ENCODE results near the gene SMYD3. TPM values are rescaled to one million over a fixed set of nuclear protein-coding genes. Genes with fewer than 3 reads are reported as not detected.

SMYD3 gene
- total RNA-seq: 23.9 and 24.4 TPM in 2 replicates

GRCh38 chr1:246506674-246507481 lies at the start of gene SMYD3:
Gene SMYD3 (minus strand): TSS chr1:246507279.
- Mint-ChIP-seq H3K9me3 (no peaks in the 10 kb centered on the region), H3K27ac (peak within 1 kb of the TSS; percentile 88), H3K4me1 (peaks cover 23% of the 10 kb centered on the region), H3K4me3 (peak within 1 kb of the TSS; percentile 93), H3K36me3 (ENCODE audit: low read depth) (peaks cover 8% of the 10 kb centered on the region), H3K27me3 (no peaks in the 10 kb centered on the region)
- DNase-seq: peak; percentile 93
- intact Hi-C loops (cut with micrococcal nuclease): loop anchor here (1.0 to 10.0 kb wide), 3 partner anchors 10 to 1532 kb away; partner anchors contain the start of genes CNST and TFB2M

DNA sequence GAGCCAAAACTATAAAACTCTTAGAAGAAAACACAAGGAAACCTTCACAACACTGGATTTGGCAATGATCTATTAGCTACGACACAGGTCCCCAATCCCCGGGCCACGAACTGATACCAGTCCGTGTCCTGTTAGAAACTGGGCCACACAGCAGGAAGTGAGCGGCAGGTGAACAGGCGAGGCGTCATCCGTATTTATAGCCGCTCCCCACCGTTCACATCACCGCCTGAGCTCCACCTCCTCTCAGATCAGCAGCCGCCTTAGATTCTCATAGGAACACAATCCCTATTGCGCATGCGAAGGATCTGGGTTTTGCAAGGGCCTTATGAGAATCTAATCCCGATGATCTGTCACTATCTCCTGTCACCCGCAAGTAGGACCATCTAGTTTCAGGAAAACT lies 47.1 kb upstream of the SMYD3 start:
- no peaks in the 10 kb centered on the region for H3K9me3 Mint-ChIP-seq
- no peak for DNase-seq
- intact Hi-C loops (cut with micrococcal nuclease): no loop called here
- no peak overlapping the region for H3K27ac Mint-ChIP-seq
- H3K27me3 Mint-ChIP-seq: no peaks in the 10 kb centered on the region
- no peak overlapping the region for H3K4me3 Mint-ChIP-seq
- peaks cover 4% of the 10 kb centered on the region for H3K4me1 Mint-ChIP-seq
- H3K36me3 Mint-ChIP-seq (ENCODE audit: low read depth): peaks cover 52% of the 10 kb centered on the region

- DNase-seq: no peak
- intact Hi-C loops (cut with micrococcal nuclease): no loop called here
- Mint-ChIP-seq H3K9me3 (no peaks in the 10 kb centered on the region), H3K4me1 (peaks cover 2% of the 10 kb centered on the region), H3K27ac (no peak overlapping the region), H3K4me3 (no peak overlapping the region), H3K36me3 (ENCODE audit: low read depth) (peaks cover 51% of the 10 kb centered on the region), H3K27me3 (no peaks in the 10 kb centered on the region)
These were observed 45.0 kb upstream of the SMYD3 start for GRCh38 chr1:246552110-246552509.

- H3K4me1 Mint-ChIP-seq: peaks cover 2% of the 10 kb centered on the region
- DNase-seq: no peak
These were observed 43.3 kb upstream of the SMYD3 start for GRCh38 chr1:246550402-246550801.

DNA sequence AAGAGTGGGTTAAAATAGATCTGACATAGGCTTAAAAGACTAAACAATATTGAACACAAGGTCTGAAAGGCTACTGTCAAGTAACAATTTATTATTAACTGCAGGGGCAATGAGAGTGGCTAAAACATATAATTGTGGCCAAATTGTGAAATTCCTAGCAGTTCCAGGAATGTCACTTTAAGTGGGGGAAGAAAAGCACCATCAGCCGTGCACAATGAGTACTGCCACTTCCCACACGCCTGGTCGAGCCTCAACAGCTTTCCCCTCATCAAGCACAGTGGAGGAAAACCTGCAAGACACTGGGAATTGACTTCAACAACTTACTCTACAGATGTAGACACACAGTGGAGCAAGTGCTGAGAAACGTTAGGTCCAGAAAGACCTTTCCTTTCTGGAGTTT lies 42.6 kb upstream of the SMYD3 start:
- no peaks in the 10 kb centered on the region for H3K9me3 Mint-ChIP-seq
- no peak for DNase-seq
- no peak overlapping the region for H3K27ac Mint-ChIP-seq
- H3K27me3 Mint-ChIP-seq: no peaks in the 10 kb centered on the region
- intact Hi-C loops (cut with micrococcal nuclease): no loop called here
- peaks cover 2% of the 10 kb centered on the region for H3K4me1 Mint-ChIP-seq
- no peak overlapping the region for H3K4me3 Mint-ChIP-seq
- H3K36me3 Mint-ChIP-seq (ENCODE audit: low read depth): peaks cover 39% of the 10 kb centered on the region

More at GRCh38 chr1:246550402-246550801, 43.3 kb upstream of the SMYD3 start:
- H3K36me3 Mint-ChIP-seq (ENCODE audit: low read depth): peaks cover 41% of the 10 kb centered on the region
- H3K9me3 Mint-ChIP-seq: no peaks in the 10 kb centered on the region
- H3K27ac Mint-ChIP-seq: no peak overlapping the region
- no peaks in the 10 kb centered on the region for H3K27me3 Mint-ChIP-seq
- H3K4me3 Mint-ChIP-seq: no peak overlapping the region
- intact Hi-C loops (cut with micrococcal nuclease): no loop called here

GRCh38 chr1:246544001-246544400 lies 36.9 kb upstream of the SMYD3 start:
- H3K9me3 Mint-ChIP-seq: no peaks in the 10 kb centered on the region
- H3K27me3 Mint-ChIP-seq: no peaks in the 10 kb centered on the region
- no peak overlapping the region for H3K27ac Mint-ChIP-seq
- H3K4me3 Mint-ChIP-seq: no peak overlapping the region
- peaks cover 23% of the 10 kb centered on the region for H3K36me3 Mint-ChIP-seq (ENCODE audit: low read depth)
- no peaks in the 10 kb centered on the region for H3K4me1 Mint-ChIP-seq
- DNase-seq: no peak
- intact Hi-C loops (cut with micrococcal nuclease): no loop called here

DNA sequence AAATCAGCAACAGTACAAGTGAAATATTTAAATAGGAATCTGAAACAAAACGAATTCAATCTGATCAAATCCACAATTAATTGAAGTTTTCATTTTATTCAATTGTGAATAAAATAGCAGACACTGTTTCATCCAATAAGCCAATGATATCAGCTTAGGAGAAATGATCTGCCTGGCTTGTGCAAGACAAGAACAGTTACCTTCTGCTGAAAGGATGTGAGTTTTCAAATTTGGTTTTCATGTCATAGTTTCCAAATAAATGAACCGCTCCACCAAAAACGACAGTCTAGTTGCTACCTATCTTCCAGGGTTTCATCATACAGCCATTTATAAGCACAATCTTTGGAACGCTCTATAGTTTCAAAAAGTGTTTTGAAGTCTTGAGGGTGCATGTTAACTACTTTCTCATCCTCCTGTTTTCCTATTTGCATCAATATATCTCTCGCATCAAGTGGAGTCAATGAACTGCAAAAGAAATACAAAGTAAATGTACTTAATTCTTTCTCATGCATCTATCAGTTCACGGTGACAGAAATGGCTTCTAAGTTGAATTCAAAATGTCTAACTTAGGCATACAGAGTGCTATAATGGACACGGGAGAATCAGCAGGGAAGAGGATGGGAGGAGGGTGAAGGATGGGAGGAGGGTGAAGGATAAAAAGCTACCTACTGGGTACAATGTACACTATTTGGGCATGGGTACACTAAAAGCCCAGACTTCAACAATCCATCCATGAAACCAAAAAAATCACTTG lies 33.8 kb upstream of the SMYD3 start:
- H3K4me1 Mint-ChIP-seq: no peaks in the 10 kb centered on the region
- intact Hi-C loops (cut with micrococcal nuclease): no loop called here
- no peaks in the 10 kb centered on the region for H3K9me3 Mint-ChIP-seq
- no peak overlapping the region for H3K27ac Mint-ChIP-seq
- H3K36me3 Mint-ChIP-seq (ENCODE audit: low read depth): peaks cover 18% of the 10 kb centered on the region
- H3K4me3 Mint-ChIP-seq: no peak overlapping the region
- DNase-seq: no peak
- no peaks in the 10 kb centered on the region for H3K27me3 Mint-ChIP-seq

GRCh38 chr1:246537887-246538286 lies 30.8 kb upstream of the SMYD3 start:
- intact Hi-C loops (cut with micrococcal nuclease): no loop called here
- Mint-ChIP-seq H3K36me3 (ENCODE audit: low read depth) (peaks cover 9% of the 10 kb centered on the region), H3K9me3 (no peaks in the 10 kb centered on the region), H3K27ac (no peak overlapping the region), H3K4me1 (no peaks in the 10 kb centered on the region), H3K4me3 (no peak overlapping the region), H3K27me3 (no peaks in the 10 kb centered on the region)
- DNase-seq: no peak

GRCh38 chr1:246537441-246537840 lies 30.4 kb upstream of the SMYD3 start:
- Mint-ChIP-seq H3K4me3 (no peak overlapping the region), H3K4me1 (no peaks in the 10 kb centered on the region), H3K9me3 (no peaks in the 10 kb centered on the region), H3K27ac (no peak overlapping the region), H3K27me3 (peaks cover under 1% of the 10 kb centered on the region), H3K36me3 (ENCODE audit: low read depth) (peaks cover 9% of the 10 kb centered on the region)
- DNase-seq: no peak
- intact Hi-C loops (cut with micrococcal nuclease): no loop called here

GRCh38 chr1:246534114-246534513 lies 27.0 kb upstream of the SMYD3 start:
- Mint-ChIP-seq H3K27me3 (peaks cover 1% of the 10 kb centered on the region), H3K9me3 (peaks cover 10% of the 10 kb centered on the region), H3K36me3 (ENCODE audit: low read depth) (peaks cover 2% of the 10 kb centered on the region), H3K4me3 (no peak overlapping the region), H3K4me1 (no peaks in the 10 kb centered on the region), H3K27ac (no peak overlapping the region)
- intact Hi-C loops (cut with micrococcal nuclease): no loop called here
- DNase-seq: no peak

DNA sequence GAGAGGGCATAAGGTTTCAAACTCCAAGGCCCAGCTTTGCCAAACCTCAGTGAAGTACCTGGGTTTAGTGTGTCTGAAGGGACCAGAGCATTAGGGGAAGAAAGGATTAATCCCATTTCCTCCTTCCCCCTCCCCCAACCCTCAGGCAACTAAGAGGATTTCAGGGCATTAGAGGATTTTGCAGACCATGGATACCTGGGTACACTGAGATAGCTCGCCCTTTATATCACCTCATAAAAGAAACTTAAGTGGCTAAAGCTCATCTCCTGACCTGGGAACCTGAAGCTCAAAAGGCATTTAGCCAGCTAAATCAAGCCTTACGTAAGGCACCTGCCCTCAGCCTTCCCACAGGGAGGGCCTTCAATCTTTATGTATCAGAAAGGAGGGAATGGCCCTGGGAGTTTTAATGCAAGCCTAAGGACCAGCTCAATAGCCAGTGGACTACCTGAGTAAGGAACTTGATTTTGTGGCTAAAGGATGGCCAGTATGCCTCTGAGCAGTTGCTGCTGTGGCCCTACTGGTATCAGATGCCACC lies 26.4 kb upstream of the SMYD3 start:
- intact Hi-C loops (cut with micrococcal nuclease): no loop called here
- DNase-seq: no peak
- Mint-ChIP-seq H3K4me1 (no peaks in the 10 kb centered on the region), H3K27ac (no peak overlapping the region), H3K36me3 (ENCODE audit: low read depth) (no peaks in the 10 kb centered on the region), H3K9me3 (peaks cover 10% of the 10 kb centered on the region), H3K4me3 (no peak overlapping the region), H3K27me3 (peaks cover 1% of the 10 kb centered on the region)

DNA sequence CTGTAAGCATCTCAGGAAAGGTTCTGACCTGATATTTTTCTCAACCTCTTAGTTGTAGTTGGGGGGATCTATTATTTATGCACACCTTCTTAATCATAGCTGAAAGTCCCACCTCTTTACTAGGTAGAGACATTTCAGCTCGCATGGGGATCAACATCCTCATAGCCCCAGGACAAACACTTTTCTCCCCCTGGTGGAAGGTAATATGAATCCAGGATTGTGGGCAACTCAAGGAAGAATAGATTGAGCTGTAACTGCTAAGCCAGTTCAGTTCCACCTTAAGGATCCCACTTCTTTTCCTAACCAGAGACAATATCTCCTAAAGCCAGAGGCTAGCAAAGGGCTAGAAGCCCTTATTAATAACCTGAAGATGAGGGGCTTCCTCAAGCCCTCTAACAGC lies 25.4 kb upstream of the SMYD3 start:
- no peak overlapping the region for H3K27ac Mint-ChIP-seq
- H3K36me3 Mint-ChIP-seq (ENCODE audit: low read depth): no peaks in the 10 kb centered on the region
- no peak overlapping the region for H3K4me3 Mint-ChIP-seq
- no peak for DNase-seq
- H3K27me3 Mint-ChIP-seq: peaks cover 1% of the 10 kb centered on the region
- H3K4me1 Mint-ChIP-seq: peaks cover 4% of the 10 kb centered on the region
- intact Hi-C loops (cut with micrococcal nuclease): no loop called here
- peaks cover 10% of the 10 kb centered on the region for H3K9me3 Mint-ChIP-seq

DNA sequence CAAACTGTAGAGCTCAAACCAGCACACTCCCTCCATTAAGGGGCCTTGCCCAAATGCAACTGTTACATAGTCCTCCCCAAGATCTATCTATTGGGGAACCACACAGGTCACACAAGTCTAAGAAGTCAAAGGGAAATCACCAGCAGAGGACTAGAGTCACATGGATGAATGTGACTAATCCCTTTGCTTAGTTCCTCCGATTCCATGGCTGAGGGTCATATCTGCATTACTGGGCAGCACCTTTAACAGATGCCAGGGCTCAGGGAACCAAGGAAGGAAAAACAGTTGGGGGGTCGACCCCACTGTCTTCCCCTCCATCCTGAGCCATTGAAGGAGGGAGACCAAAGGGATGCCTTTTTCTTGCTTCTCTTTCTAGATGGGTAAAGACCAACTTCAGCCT lies 23.4 kb upstream of the SMYD3 start:
- DNase-seq: no peak
- Mint-ChIP-seq H3K4me1 (peaks cover 8% of the 10 kb centered on the region), H3K27me3 (peaks cover 1% of the 10 kb centered on the region), H3K4me3 (no peak overlapping the region), H3K36me3 (ENCODE audit: low read depth) (no peaks in the 10 kb centered on the region), H3K9me3 (peaks cover 14% of the 10 kb centered on the region), H3K27ac (no peak overlapping the region)
- intact Hi-C loops (cut with micrococcal nuclease): no loop called here

Measured in activated CD4-positive, alpha-beta T cell treated with anti-CD3 and anti-CD28 coated beads, Interleukin-2, amount 10 ng/mL, durations not matched to agents 24 days and 14 days (primary cell).